Measurements from ENCODE around the gene RNF20.
"Not testable (repeated sequence)": the region's sequence is repeated elsewhere in the genome, so short reads cannot be mapped to it uniquely, and the experiment has no call there.

DNA sequence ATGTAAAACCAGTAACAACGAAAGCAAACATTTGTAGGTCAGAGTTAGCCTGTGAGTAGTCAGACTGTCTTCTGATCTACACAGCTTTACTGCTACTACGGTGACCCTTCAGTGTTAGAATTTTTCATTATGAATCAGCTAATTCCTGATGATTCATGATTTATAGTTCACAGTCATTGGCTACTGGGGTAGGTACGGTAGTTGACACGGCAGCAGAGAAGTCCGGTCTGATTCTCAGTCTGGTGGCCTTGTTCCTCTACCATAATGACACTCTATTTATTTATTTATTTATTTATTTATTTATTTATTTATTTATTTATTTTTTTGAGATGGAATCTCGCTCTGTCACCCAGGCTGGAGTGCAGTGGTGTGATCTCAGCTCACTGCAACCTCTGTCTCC is 56.4 kb downstream of the RNF20 start:
- TF ChIP-seq, protein P1, sequence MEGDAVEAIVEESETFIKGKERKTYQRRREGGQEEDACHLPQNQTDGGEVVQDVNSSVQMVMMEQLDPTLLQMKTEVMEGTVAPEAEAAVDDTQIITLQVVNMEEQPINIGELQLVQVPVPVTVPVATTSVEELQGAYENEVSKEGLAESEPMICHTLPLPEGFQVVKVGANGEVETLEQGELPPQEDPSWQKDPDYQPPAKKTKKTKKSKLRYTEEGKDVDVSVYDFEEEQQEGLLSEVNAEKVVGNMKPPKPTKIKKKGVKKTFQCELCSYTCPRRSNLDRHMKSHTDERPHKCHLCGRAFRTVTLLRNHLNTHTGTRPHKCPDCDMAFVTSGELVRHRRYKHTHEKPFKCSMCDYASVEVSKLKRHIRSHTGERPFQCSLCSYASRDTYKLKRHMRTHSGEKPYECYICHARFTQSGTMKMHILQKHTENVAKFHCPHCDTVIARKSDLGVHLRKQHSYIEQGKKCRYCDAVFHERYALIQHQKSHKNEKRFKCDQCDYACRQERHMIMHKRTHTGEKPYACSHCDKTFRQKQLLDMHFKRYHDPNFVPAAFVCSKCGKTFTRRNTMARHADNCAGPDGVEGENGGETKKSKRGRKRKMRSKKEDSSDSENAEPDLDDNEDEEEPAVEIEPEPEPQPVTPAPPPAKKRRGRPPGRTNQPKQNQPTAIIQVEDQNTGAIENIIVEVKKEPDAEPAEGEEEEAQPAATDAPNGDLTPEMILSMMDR (IDR thresholded peaks at IDR 0.05): not testable (repeated sequence)
- not testable (repeated sequence) for TF ChIP-seq POLR2A (IDR thresholded peaks at IDR 0.05)

All from esophagus squamous epithelium (tissue), 4 donors.